GM23338 (cell line): ENCODE data around the gene NECAB3. TPM values are rescaled to one million over a fixed set of nuclear protein-coding genes. Genes with fewer than 3 reads are reported as not detected.
A peak's percentile ranks its signal among the peaks of the same experiment; 100 is the strongest.

Experiments used
- ATAC-seq: fragments of 200-7000 bp; cut with Tn5 transposase; 3 replicates; pipeline ENCODE4 v1.9.1; 2020
- DNase-seq: peaks from one replicate; pipeline ENCODE4 v3.0.0-alpha.2; 2015; ENCODE audit warnings: low spot score
- H2AFZ ChIP-seq: fragments of 200-600 bp; sonication (generic); 2 replicates; pipeline ENCODE4 v1.8.0; 2016; ENCODE audit warnings: antibody characterized with exemption, mild to moderate bottlenecking, moderate library complexity
- H3F3A ChIP-seq: fragments of 200-600 bp; sonication (generic); replicated peaks from 2 replicates; pipeline ENCODE4 v1.8.0; 2017; ENCODE audit warnings: antibody characterized with exemption, mixed run types, low read depth
- H3K27ac ChIP-seq: fragments of 200-600 bp; sonication (generic); 2 replicates; pipeline ENCODE4 v1.6.1; 2016; ENCODE audit warnings: low read depth
- H3K27me3 ChIP-seq: fragments of 200-600 bp; sonication (generic); 2 replicates; pipeline ENCODE4 v1.8.0; 2016; ENCODE audit warnings: mild to moderate bottlenecking, mixed run types, moderate library complexity; ENCODE audit not compliant: insufficient read depth
- H3K36me3 ChIP-seq: fragments of 200-600 bp; sonication (generic); 2 replicates; pipeline ENCODE4 v1.8.0; 2016; ENCODE audit warnings: mild to moderate bottlenecking; ENCODE audit not compliant: insufficient read depth
- H3K4me1 ChIP-seq: fragments of 200-600 bp; sonication (generic); 2 replicates; pipeline ENCODE4 v1.8.0; 2016; ENCODE audit warnings: mild to moderate bottlenecking, moderate library complexity; ENCODE audit not compliant: insufficient read depth
- H3K4me2 ChIP-seq: fragments of 200-600 bp; sonication (generic); 2 replicates; pipeline ENCODE4 v1.7.1; 2017; ENCODE audit warnings: mixed run types
- H3K4me3 ChIP-seq: fragments of 200-600 bp; sonication (generic); 2 replicates; pipeline ENCODE4 v1.6.1; 2016; ENCODE audit warnings: mixed run types
- H3K79me2 ChIP-seq: fragments of 200-600 bp; sonication (generic); replicated peaks from 2 replicates; pipeline ENCODE4 v1.8.0; 2017; ENCODE audit warnings: mild to moderate bottlenecking; ENCODE audit not compliant: insufficient read depth
- H3K9me2 ChIP-seq: fragments of 200-600 bp; sonication (generic); 2 replicates; pipeline ENCODE4 v1.8.0; 2017; ENCODE audit not compliant: insufficient read depth
- H4K20me1 ChIP-seq: fragments of 200-600 bp; sonication (generic); replicated peaks from 2 replicates; pipeline ENCODE4 v1.8.0; 2017; ENCODE audit warnings: mild to moderate bottlenecking; ENCODE audit not compliant: insufficient read depth
- H3K27ac Mint-ChIP-seq: 2 replicates; pipeline ENCODE4 v1.8.0; 2020; ENCODE audit warnings: inconsistent platforms, mild to moderate bottlenecking, moderate library complexity, mixed read lengths
- H3K27me3 Mint-ChIP-seq: 3 replicates; pipeline ENCODE4 v1.8.0; 2022; ENCODE audit warnings: low read depth, mild to moderate bottlenecking, moderate library complexity, mixed read lengths, inconsistent platforms; ENCODE audit not compliant: insufficient read depth, poor library complexity
- H3K36me3 Mint-ChIP-seq: 3 replicates; pipeline ENCODE4 v1.8.0; 2021; ENCODE audit warnings: low read depth, mild to moderate bottlenecking, inconsistent platforms, moderate library complexity, mixed read lengths
- H3K4me1 Mint-ChIP-seq: 3 replicates; pipeline ENCODE4 v1.8.0; 2020; ENCODE audit warnings: mild to moderate bottlenecking, inconsistent platforms, mixed read lengths
- H3K4me3 Mint-ChIP-seq: 3 replicates; pipeline ENCODE4 v1.8.0; 2021; ENCODE audit warnings: moderate library complexity, mild to moderate bottlenecking, inconsistent platforms, mixed read lengths
- H3K9me3 Mint-ChIP-seq: 3 replicates; pipeline ENCODE4 v1.8.0; 2020; ENCODE audit warnings: moderate library complexity, mild to moderate bottlenecking, inconsistent platforms, mixed read lengths
- CREB1 ChIP-seq: fragments of 250-450 bp; sonication (Bioruptor Pico); IDR thresholded peaks from 2 replicates; pipeline ENCODE4 v1.5.0; 2020; ENCODE audit warnings: low read depth, mild to moderate bottlenecking, moderate library complexity
- ETS1 ChIP-seq: IDR thresholded peaks from 2 replicates; pipeline ENCODE4 v1.6.1; 2016; ENCODE audit warnings: antibody characterized with exemption
- EZH2 ChIP-seq: fragments of 200-600 bp; sonication (generic); IDR thresholded peaks from one replicate; pipeline ENCODE4 v1.8.0; 2017; ENCODE audit warnings: antibody characterized with exemption, mild to moderate bottlenecking, low read depth; ENCODE audit not compliant: unreplicated experiment
- EZH2phosphoT487 ChIP-seq: fragments of 200-600 bp; sonication (generic); IDR thresholded peaks from one replicate; pipeline ENCODE4 v1.8.1; 2018; ENCODE audit warnings: antibody characterized with exemption; ENCODE audit not compliant: unreplicated experiment
- JUNB ChIP-seq: IDR thresholded peaks from one replicate; pipeline ENCODE4 v1.6.1; 2016; ENCODE audit warnings: antibody characterized with exemption; ENCODE audit not compliant: unreplicated experiment
- NANOG ChIP-seq: IDR thresholded peaks from 2 replicates; pipeline ENCODE4 v1.6.1; 2016; ENCODE audit warnings: antibody characterized with exemption, borderline replicate concordance
- POLR2AphosphoS5 ChIP-seq: IDR thresholded peaks from 2 replicates; pipeline ENCODE4 v1.6.1; 2016; ENCODE audit warnings: antibody characterized with exemption, low read depth
- REST ChIP-seq: IDR thresholded peaks from one replicate; pipeline ENCODE4 v1.6.1; 2018; ENCODE audit warnings: antibody characterized with exemption; ENCODE audit not compliant: unreplicated experiment
- STAT1 ChIP-seq: IDR thresholded peaks from one replicate; pipeline ENCODE4 v1.6.1; 2016; ENCODE audit warnings: antibody characterized with exemption; ENCODE audit not compliant: unreplicated experiment
- ZNF331 ChIP-seq: fragments of 250-450 bp; sonication (Bioruptor Pico); IDR thresholded peaks from 2 replicates; pipeline ENCODE4 v1.5.0; 2020; ENCODE audit warnings: low read depth, mild to moderate bottlenecking, moderate library complexity
- polyA plus RNA-seq: library from polyadenylated mRNA; unstranded; fragments of >200 nt; fragmentation: Nextera tagmentation; extraction: Ambion mirVana; gene quantifications from 2 replicates; pipeline ENCODE4 v1.2.1, GENCODE V29; 2016
- total RNA-seq: library from RNA; depleted of rRNA; stranded (reverse); fragments of >200 nt; shearing (Covaris generic); gene quantifications from 2 replicates; pipeline ENCODE4 v1.2.3, GENCODE V29; 2014

Gene NECAB3
- total and polyA plus RNA-seq, 2 experiments from 2014 or later, result 8.5 to 28.4 TPM

GRCh38 chr20:33710681-33711445 is 36.6 kb upstream of the NECAB3 start (continued):
- no peak for TF ChIP-seq REST
- TF ChIP-seq NANOG, result no peak
- TF ChIP-seq EZH2, result no peak
- no peak for TF ChIP-seq STAT1
- TF ChIP-seq POLR2AphosphoS5, result no peak
- TF ChIP-seq CREB1 (CRISPR knock-in tag), result no peak
- TF ChIP-seq ETS1, result no peak
- no peak for TF ChIP-seq ZNF331 (CRISPR knock-in tag)

GRCh38 chr20:33709905-33710541 is 35.8 kb upstream of the NECAB3 start:
- H2AFZ ChIP-seq, result no peak overlapping the region
- Mint-ChIP-seq H3K9me3 (no peaks in the 10 kb centered on the region), H3K27me3 (peaks cover 10% of the 10 kb centered on the region), H3K4me1 (peaks cover 16% of the 10 kb centered on the region), H3K27ac (no peak overlapping the region), H3K36me3 (no peaks in the 10 kb centered on the region; the same call in 2 of the 3 replicates), H3K4me3 (no peak overlapping the region)
- no peaks in the 10 kb centered on the region for H3K36me3 ChIP-seq
- H3K4me1 ChIP-seq, result peaks cover 13% of the 10 kb centered on the region
- peak overlapping the region; percentile 26; the same call in 1 of the 2 replicates for H3K4me3 ChIP-seq
- peak; percentile 89 for ATAC-seq
- peak overlapping the region; percentile 48; the same call in 1 of the 2 replicates for H3K4me2 ChIP-seq
- TF ChIP-seq ZNF331 (CRISPR knock-in tag) (no peak), EZH2 (no peak), CREB1 (CRISPR knock-in tag) (no peak), EZH2phosphoT487 (no peak), NANOG (no peak), JUNB (no peak), REST (no peak)
- H3F3A ChIP-seq, result 0 out of 2 replicates have a peak, but pooled peaks cover 3% of the 10 kb centered on the region
- H3K27ac ChIP-seq, result peak overlapping the region; percentile 80; the same call in 1 of the 2 replicates
- no peaks in the 10 kb centered on the region for H3K27me3 ChIP-seq
- no peaks in the 10 kb centered on the region; the same call in 1 of the 2 replicates for H3K9me2 ChIP-seq
- DNase-seq, result peak; percentile 91
- no peaks in the 10 kb centered on the region for H3K79me2 ChIP-seq
- H4K20me1 ChIP-seq, result no peaks in the 10 kb centered on the region
